H1 (cell line): Measurements from ENCODE around the gene IL22RA2. TPM values are rescaled to one million over a fixed set of nuclear protein-coding genes. Genes with fewer than 3 reads are reported as not detected.

ENCODE experiments used
- CTCF ChIA-PET: fragments of 300-600 bp; sonication (Branson Sonifier 250); formaldehyde crosslinking; loops from one replicate; lab custom pipeline; 2021; ENCODE audit not compliant: partially characterized antibody; lab: Charles Lee
- POLR2A ChIA-PET: fragments of 300-600 bp; sonication (Branson Sonifier 250); formaldehyde crosslinking; loops from one replicate; lab custom pipeline; 2021; ENCODE audit warnings: inconsistent platforms; ENCODE audit not compliant: partially characterized antibody; lab: Charles Lee
- DNase-seq, 2 experiments: peaks; one replicate each; pipeline versions ENCODE4 v3.0.0 to v3.0.0-alpha.2; 2010 to 2022; ENCODE audit warnings: low spot score in 2 of 2, low read depth in 1 of 2, mixed read lengths in 1 of 2
- FAIRE-seq: peaks from 2 replicates; lab custom pipeline; 2011; peaks lifted over from hg19 to GRCh38; lab: Jason Lieb, UNC
- H2AFZ ChIP-seq: 2 replicates; pipeline ENCODE4 v1.8.1; 2012; ENCODE audit warnings: low read length, inconsistent platforms
- H2AK5ac ChIP-seq: 2 replicates; pipeline ENCODE4 v1.6.1; 2013; ENCODE audit warnings: low read depth, low read length
- H2BK120ac ChIP-seq: replicated peaks from 2 replicates; pipeline ENCODE3; 2013; ENCODE audit warnings: low read depth, low read length, inconsistent platforms
- H2BK12ac ChIP-seq: 2 replicates; pipeline ENCODE4 v1.6.1; 2013; ENCODE audit warnings: low read depth, low read length
- H2BK15ac ChIP-seq: 2 replicates; pipeline ENCODE4 v1.6.1; 2013; ENCODE audit warnings: low read length
- H2BK20ac ChIP-seq: 2 replicates; pipeline ENCODE4 v1.6.1; 2013; ENCODE audit warnings: low read length
- H2BK5ac ChIP-seq: 2 replicates; pipeline ENCODE4 v1.6.1; 2013; ENCODE audit warnings: low read depth, low read length
- H3K14ac ChIP-seq: 2 replicates; pipeline ENCODE4 v1.6.1; 2013; ENCODE audit warnings: inconsistent platforms; ENCODE audit not compliant: insufficient read length
- H3K18ac ChIP-seq: 2 replicates; pipeline ENCODE4 v1.6.1; 2013; ENCODE audit warnings: low read length; ENCODE audit errors: extremely low read depth
- H3K23ac ChIP-seq: 2 replicates; pipeline ENCODE4 v1.6.1; 2013; ENCODE audit warnings: inconsistent platforms; ENCODE audit not compliant: insufficient read length
- H3K23me2 ChIP-seq: 2 replicates; pipeline ENCODE4 v1.6.1; 2013; ENCODE audit warnings: low read depth, low read length
- H3K27ac ChIP-seq: 2 replicates; pipeline ENCODE4 v1.6.1; 2011; ENCODE audit warnings: low read depth, low read length, inconsistent platforms
- H3K27me3 ChIP-seq, 4 experiments: replicated peaks in 1 of 4; 1 replicate in 1 of 4; 2 replicates in 3 of 4; pipeline versions ENCODE4 v1.6.1 to v1.8.1; 2011 to 2013; ENCODE audit warnings: low read length in 3 of 4, mild to moderate bottlenecking in 3 of 4, inconsistent platforms in 2 of 4, mixed read lengths in 2 of 4, moderate library complexity in 1 of 4; ENCODE audit not compliant: control insufficient read depth in 3 of 4, insufficient read depth in 3 of 4; ENCODE audit errors: extremely low read depth in 1 of 4
- H3K36me3 ChIP-seq, 4 experiments: 2 replicates each; pipeline versions ENCODE4 v1.6.1 to v1.8.1; 2011 to 2013; ENCODE audit warnings: mild to moderate bottlenecking in 4 of 4, low read length in 3 of 4, moderate library complexity in 2 of 4, control low read depth in 1 of 4, inconsistent platforms in 1 of 4; ENCODE audit not compliant: insufficient read depth in 4 of 4, control insufficient read depth in 2 of 4
- H3K4ac ChIP-seq: replicated peaks from 2 replicates; pipeline ENCODE3; 2013; ENCODE audit warnings: low read length, low read depth, mixed read lengths, inconsistent platforms; ENCODE audit not compliant: insufficient read length
- H3K4me1 ChIP-seq, 4 experiments: replicated peaks in 1 of 4; 1 replicate in 1 of 4; 2 replicates in 3 of 4; pipeline versions ENCODE4 v1.6.1 to v1.8.1; 2011 to 2013; ENCODE audit warnings: low read length in 3 of 4, inconsistent platforms in 2 of 4, mixed read lengths in 1 of 4; ENCODE audit not compliant: insufficient read depth in 4 of 4, control insufficient read depth in 3 of 4
- H3K4me2 ChIP-seq, 2 experiments: 2 replicates each; pipeline versions ENCODE4 v1.6.1 to v1.8.1; 2011 to 2013; ENCODE audit warnings: low read depth in 2 of 2, low read length in 2 of 2, control low read depth in 1 of 2, inconsistent platforms in 1 of 2, mild to moderate bottlenecking in 1 of 2; ENCODE audit not compliant: insufficient read depth in 1 of 2
- H3K4me3 ChIP-seq, 4 experiments: fragments of 200-600, 300-600 bp in 1 of 4; sonication (generic), shearing (Covaris generic), sonication (Bioruptor Twin) in 1 of 4; 2 replicates each; pipeline versions ENCODE4 v1.5.1 to v1.8.1; 2011 to 2016; ENCODE audit warnings: low read length in 4 of 4, low read depth in 3 of 4, control low read depth in 2 of 4, inconsistent platforms in 2 of 4, mild to moderate bottlenecking in 2 of 4, mixed read lengths in 1 of 4, moderate library complexity in 1 of 4; ENCODE audit not compliant: insufficient read depth in 2 of 4; ENCODE audit errors: extremely low read depth in 1 of 4
- H3K56ac ChIP-seq: replicated peaks from 2 replicates; pipeline ENCODE3; 2013; ENCODE audit warnings: low read depth, mild to moderate bottlenecking, mixed read lengths, low read length, inconsistent platforms; ENCODE audit not compliant: insufficient read length
- H3K79me1 ChIP-seq: 2 replicates; pipeline ENCODE4 v1.6.1; 2013; ENCODE audit warnings: low read depth, low read length, control low read depth
- H3K79me2 ChIP-seq, 2 experiments: 2 replicates each; pipeline versions ENCODE4 v1.6.1 to v1.8.1; 2012 to 2013; ENCODE audit warnings: low read length in 2 of 2, mild to moderate bottlenecking in 2 of 2, inconsistent platforms in 1 of 2; ENCODE audit not compliant: insufficient read depth in 2 of 2, control insufficient read depth in 1 of 2
- H3K9ac ChIP-seq, 4 experiments: replicated peaks in 1 of 4; 1 replicate in 1 of 4; 2 replicates in 3 of 4; pipeline versions ENCODE4 v1.6.1 to v1.8.1; 2011 to 2013; ENCODE audit warnings: low read depth in 3 of 4, low read length in 3 of 4, control low read depth in 2 of 4, mild to moderate bottlenecking in 2 of 4, moderate library complexity in 2 of 4, inconsistent platforms in 1 of 4; ENCODE audit errors: extremely low read depth in 1 of 4
- H3K9me3 ChIP-seq, 2 experiments: 2 replicates each; pipeline versions ENCODE4 v1.6.1 to v1.8.1; 2012 to 2013; ENCODE audit warnings: mild to moderate bottlenecking in 2 of 2, moderate library complexity in 2 of 2, control low read depth in 1 of 2, inconsistent platforms in 1 of 2, low read depth in 1 of 2, low read length in 1 of 2, mixed read lengths in 1 of 2; ENCODE audit not compliant: insufficient read depth in 2 of 2
- H4K20me1 ChIP-seq, 2 experiments: replicated peaks in 1 of 2; 2 replicates each; pipeline versions ENCODE3 to v1.8.1; 2011 to 2013; ENCODE audit warnings: inconsistent platforms in 2 of 2, low read length in 2 of 2, mild to moderate bottlenecking in 1 of 2; ENCODE audit not compliant: insufficient read depth in 2 of 2, control insufficient read depth in 1 of 2
- H4K5ac ChIP-seq: 2 replicates; pipeline ENCODE4 v1.6.1; 2013; ENCODE audit warnings: low read length, low read depth, mixed read lengths, inconsistent platforms; ENCODE audit not compliant: insufficient read length
- H4K8ac ChIP-seq: 2 replicates; pipeline ENCODE4 v1.8.0; 2013; ENCODE audit warnings: mild to moderate bottlenecking, moderate library complexity, low read length, inconsistent platforms; ENCODE audit not compliant: insufficient read depth; ENCODE audit errors: extremely low read depth
- H4K91ac ChIP-seq: replicated peaks from 2 replicates; pipeline ENCODE3; 2013; ENCODE audit warnings: low read length, mixed read lengths, inconsistent platforms; ENCODE audit not compliant: insufficient read length
- KDM4A ChIP-seq: IDR thresholded peaks from one replicate; pipeline ENCODE4 v1.7.1; 2012; ENCODE audit warnings: low read depth, mild to moderate bottlenecking, moderate library complexity, low read length, inconsistent platforms; ENCODE audit not compliant: severe bottlenecking
- WGBS, 2 experiments: shearing (Covaris generic) in 1 of 2; methylation state at CpG; one replicate each; pipeline versions ENCODE4 v1.1.6 to v1.1.7; 2013 to 2015; ENCODE audit warnings: low lambda C conversion rate in 2 of 2, mixed read lengths in 2 of 2, inconsistent platforms in 1 of 2, low coverage in 1 of 2, missing lambda C conversion rate in 1 of 2; ENCODE audit not compliant: insufficient replicate concordance in 2 of 2, insufficient coverage in 1 of 2, insufficient read length in 1 of 2; ENCODE audit errors: extremely low coverage in 1 of 2, missing lambda C conversion rate in 1 of 2; 5-methylcytosine and 5-hydroxymethylcytosine counted together
- polyA plus RNA-seq, 7 experiments: library from polyadenylated mRNA; depleted of rRNA in 3 of 7; stranded (reverse) in 5 of 7; unstranded in 2 of 7; fragments of >200 nt in 5 of 7; fragments of 200-250 nt in 2 of 7; gene quantifications; 1 replicate in 5 of 7; 2 replicates in 1 of 7; 4 replicates in 1 of 7; pipeline versions ENCODE4 v1.2.1 to v1.2.3, GENCODE V29; 2011 to 2013; ENCODE audit warnings: missing spikeins in 2 of 7, mixed read lengths in 2 of 7
- total RNA-seq: library from RNA; stranded (reverse); fragmentation: NEBNext Ultra II Directional; extraction: Animal tissue kit (Norgen Biotek cat#: 25700); gene quantifications from 2 replicates; pipeline ENCODE4 v1.2.1, GENCODE V29; 2021
- TF ChIP-seq, protein P1 (sequence below), 3 experiments: IDR thresholded peaks; 1 replicate in 2 of 3; 2 replicates in 1 of 3; pipeline versions ENCODE4 v1.5.1 to v1.6.1; 2011; ENCODE audit warnings: low read length in 3 of 3, mild to moderate bottlenecking in 3 of 3, inconsistent platforms in 2 of 3, low read depth in 1 of 3, moderate library complexity in 1 of 3; ENCODE audit not compliant: insufficient read depth in 1 of 3; ENCODE audit errors: control extremely low read depth in 1 of 3

IL22RA2 gene
- total and polyA plus RNA-seq, 2 of the 8 experiments (the other 6 are each of a cell fraction or from before 2014, with no cell fraction given) = not detected

DNA sequence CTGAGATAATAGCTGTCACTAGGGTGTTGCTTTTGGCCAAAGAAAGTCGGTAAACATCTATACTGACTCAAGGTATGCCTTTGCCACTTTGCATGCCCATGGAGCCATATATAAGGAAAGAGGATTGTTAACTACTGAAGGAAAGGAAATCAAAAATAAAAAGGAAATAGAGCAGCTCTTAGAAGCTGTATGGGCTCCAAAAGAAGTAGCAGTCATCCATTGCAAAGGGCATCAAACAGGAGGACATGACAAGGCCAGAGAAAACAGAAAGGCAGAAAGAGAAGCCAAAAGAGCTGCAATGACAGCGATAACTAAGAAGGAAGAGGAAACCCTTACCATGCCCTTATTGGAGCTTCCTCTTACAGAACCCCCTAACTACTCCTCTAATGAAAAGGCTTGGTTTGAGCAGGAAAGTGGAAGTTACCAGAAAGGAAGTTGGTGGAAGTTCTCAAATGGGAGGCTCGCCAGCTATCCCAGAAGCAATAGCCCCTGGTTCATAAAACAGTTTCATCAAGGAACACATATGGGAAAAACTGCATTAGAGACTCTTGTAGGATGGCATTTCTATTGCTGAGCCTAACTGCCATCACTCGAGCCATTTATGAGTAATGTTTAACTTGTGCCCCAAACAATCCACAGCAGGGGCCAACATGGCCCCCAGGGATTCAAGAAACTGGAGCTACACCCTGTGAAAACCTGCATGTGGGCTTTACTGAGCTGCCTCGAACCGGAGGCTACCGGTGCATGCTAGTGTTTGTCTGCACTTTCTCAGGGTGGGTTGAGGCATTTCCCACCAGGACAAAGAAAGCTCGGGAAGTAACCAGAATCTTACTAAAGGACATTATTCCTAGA is 7.0 kb downstream of the IL22RA2 start:
- Histone ChIP-seq H2AFZ (no peak overlapping the region), H2BK12ac (no peak overlapping the region), H3K9me3 (peaks cover 44 to 50% of the 10 kb centered on the region in 2 experiments), H3K23ac (no peak overlapping the region), H2BK5ac (no peak overlapping the region), H3K23me2 (no peaks in the 10 kb centered on the region), H3K36me3 (no peaks in the 10 kb centered on the region; a peak in 1 of 8 replicates), H3K56ac (no peak overlapping the region), H3K4ac (no peak overlapping the region), H4K8ac (no peak overlapping the region), H3K4me1 (peaks cover 0 to 2% (median 0%) of the 10 kb centered on the region in 4 experiments; a peak in 3 of 7 replicates), H2BK120ac (no peak overlapping the region), H3K27ac (no peak overlapping the region), H4K91ac (no peak overlapping the region), H3K18ac (no peak overlapping the region), H2AK5ac (no peak overlapping the region), H4K20me1 (no peaks in the 10 kb centered on the region), H3K79me1 (no peaks in the 10 kb centered on the region)
- FAIRE-seq = no peak
- DNase-seq = no peak
- CTCF ChIA-PET = interaction anchor here (0.8 to 1.3 kb wide), 5 partner anchors 15 to 271 kb away, joined by 3 to 4 read pairs (median 3); no protein-coding TSS in a partner anchor
- TF ChIP-seq, protein P1, sequence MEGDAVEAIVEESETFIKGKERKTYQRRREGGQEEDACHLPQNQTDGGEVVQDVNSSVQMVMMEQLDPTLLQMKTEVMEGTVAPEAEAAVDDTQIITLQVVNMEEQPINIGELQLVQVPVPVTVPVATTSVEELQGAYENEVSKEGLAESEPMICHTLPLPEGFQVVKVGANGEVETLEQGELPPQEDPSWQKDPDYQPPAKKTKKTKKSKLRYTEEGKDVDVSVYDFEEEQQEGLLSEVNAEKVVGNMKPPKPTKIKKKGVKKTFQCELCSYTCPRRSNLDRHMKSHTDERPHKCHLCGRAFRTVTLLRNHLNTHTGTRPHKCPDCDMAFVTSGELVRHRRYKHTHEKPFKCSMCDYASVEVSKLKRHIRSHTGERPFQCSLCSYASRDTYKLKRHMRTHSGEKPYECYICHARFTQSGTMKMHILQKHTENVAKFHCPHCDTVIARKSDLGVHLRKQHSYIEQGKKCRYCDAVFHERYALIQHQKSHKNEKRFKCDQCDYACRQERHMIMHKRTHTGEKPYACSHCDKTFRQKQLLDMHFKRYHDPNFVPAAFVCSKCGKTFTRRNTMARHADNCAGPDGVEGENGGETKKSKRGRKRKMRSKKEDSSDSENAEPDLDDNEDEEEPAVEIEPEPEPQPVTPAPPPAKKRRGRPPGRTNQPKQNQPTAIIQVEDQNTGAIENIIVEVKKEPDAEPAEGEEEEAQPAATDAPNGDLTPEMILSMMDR (IDR thresholded peaks at IDR 0.05; ENCODE audit: control extremely low read depth in 1 of 3, insufficient read depth in 1 of 3, low read depth in 1 of 3, low read length in 3 of 3) = peak in 1 of 3 experiments; percentile 12; a peak in 1 of 4 replicates
- no peak for TF ChIP-seq KDM4A
- TF ChIP-seq, all 59 proteins: peak for 1
- POLR2A ChIA-PET = no interaction called here
- no peak overlapping the region for H3K14ac ChIP-seq
- no peak overlapping the region for H2BK15ac ChIP-seq
- no peak overlapping the region for H3K4me2 ChIP-seq
- no peak overlapping the region for H2BK20ac ChIP-seq
- H4K5ac ChIP-seq = no peak overlapping the region
- H3K79me2 ChIP-seq = no peaks in the 10 kb centered on the region
- no peaks in the 10 kb centered on the region for H3K27me3 ChIP-seq
- no peak overlapping the region for H3K4me3 ChIP-seq
- 92% methylated on average over 8 of the region's 8 CpGs; no CpG with 5 or more reads in 1 of the 2 experiments for WGBS, 2 experiments
- H3K9ac ChIP-seq = no peak overlapping the region
